Measurements from ENCODE around the gene QRSL1. TPM values are rescaled to one million over a fixed set of nuclear protein-coding genes. Genes with fewer than 3 reads are reported as not detected.

Gene QRSL1
- total RNA-seq, 1 experiment from 2014 or later, result 19.5 TPM

DNA sequence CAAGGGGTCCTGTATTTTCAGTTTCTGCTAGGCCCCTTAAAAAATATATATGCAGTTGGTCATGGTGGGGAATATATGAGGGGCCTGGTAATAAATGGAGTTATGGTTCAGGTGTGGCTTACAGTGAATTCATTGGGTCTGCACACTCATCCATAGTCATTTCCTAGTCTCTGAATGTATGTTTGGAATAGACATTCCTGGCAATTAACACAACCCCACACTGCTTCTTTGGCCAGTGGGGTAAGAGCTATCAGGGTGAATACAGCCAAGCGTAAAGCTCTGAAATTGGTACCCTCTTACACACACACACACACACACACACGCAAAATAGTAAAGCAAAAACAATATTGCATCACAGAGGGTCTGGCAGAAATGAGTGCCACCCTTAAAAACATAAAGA is 56.5 kb downstream of the QRSL1 start:
- H2AFZ ChIP-seq (ENCODE audit: low read length), result no peak overlapping the region
- no peak overlapping the region for H3K4me2 ChIP-seq (ENCODE audit: insufficient read depth, insufficient read length, low read length)
- H2BK20ac ChIP-seq (ENCODE audit: low read depth, low read length, poor library complexity, severe bottlenecking), result no peak overlapping the region
- DNase-seq, result no peak
- Mint-ChIP-seq H3K36me3 (ENCODE audit: insufficient read depth in 1 of 3, low read depth in 3 of 3) (no peaks in the 10 kb centered on the region), H3K27ac (no peak overlapping the region), H3K4me1 (peaks cover 13 to 23% of the 10 kb centered on the region in 2 experiments), H3K9me3 (peaks cover 0 to 3% of the 10 kb centered on the region in 2 experiments; a peak in 1 of 5 replicates), H3K27me3 (ENCODE audit: low read depth) (no peaks in the 10 kb centered on the region), H3K4me3 (no peak overlapping the region)
- 0 out of 2 replicates have a peak, but pooled peaks cover 3% of the 10 kb centered on the region for H3K4me1 ChIP-seq (ENCODE audit: insufficient read depth, low read length)
- H3K79me1 ChIP-seq (ENCODE audit: insufficient read depth, low read depth, low read length, poor library complexity, severe bottlenecking), result no peaks in the 10 kb centered on the region
- no peaks in the 10 kb centered on the region for H4K20me1 ChIP-seq (ENCODE audit: control insufficient read depth, insufficient read depth, insufficient read length)
- no peaks in the 10 kb centered on the region for H3K79me2 ChIP-seq (ENCODE audit: insufficient read depth, low read length)
- H3K18ac ChIP-seq (ENCODE audit: insufficient read length, low read depth, low read length), result no peak overlapping the region
- H2BK12ac ChIP-seq (ENCODE audit: insufficient read length, low read depth, low read length), result no peak overlapping the region
- H3K23me2 ChIP-seq (ENCODE audit: insufficient read length, low read depth, low read length, poor library complexity, severe bottlenecking), result no peaks in the 10 kb centered on the region
- H2BK120ac ChIP-seq (ENCODE audit: low read depth, low read length, poor library complexity, severe bottlenecking), result no peak overlapping the region
- no CpG with 5 or more reads among the region's 2 CpGs for WGBS (ENCODE audit: extremely low coverage, insufficient read length, low lambda C conversion rate)
- H2BK5ac ChIP-seq (ENCODE audit: insufficient read length, low read length), result no peak overlapping the region
- no peak overlapping the region for H3K9ac ChIP-seq (ENCODE audit: extremely low read depth, insufficient read length, low read length)
- no peak overlapping the region for H3K27ac ChIP-seq (ENCODE audit: insufficient read length, low read depth, low read length)
- H3K23ac ChIP-seq (ENCODE audit: insufficient read length, low read depth, low read length), result no peak overlapping the region
- TF ChIP-seq, protein P1, sequence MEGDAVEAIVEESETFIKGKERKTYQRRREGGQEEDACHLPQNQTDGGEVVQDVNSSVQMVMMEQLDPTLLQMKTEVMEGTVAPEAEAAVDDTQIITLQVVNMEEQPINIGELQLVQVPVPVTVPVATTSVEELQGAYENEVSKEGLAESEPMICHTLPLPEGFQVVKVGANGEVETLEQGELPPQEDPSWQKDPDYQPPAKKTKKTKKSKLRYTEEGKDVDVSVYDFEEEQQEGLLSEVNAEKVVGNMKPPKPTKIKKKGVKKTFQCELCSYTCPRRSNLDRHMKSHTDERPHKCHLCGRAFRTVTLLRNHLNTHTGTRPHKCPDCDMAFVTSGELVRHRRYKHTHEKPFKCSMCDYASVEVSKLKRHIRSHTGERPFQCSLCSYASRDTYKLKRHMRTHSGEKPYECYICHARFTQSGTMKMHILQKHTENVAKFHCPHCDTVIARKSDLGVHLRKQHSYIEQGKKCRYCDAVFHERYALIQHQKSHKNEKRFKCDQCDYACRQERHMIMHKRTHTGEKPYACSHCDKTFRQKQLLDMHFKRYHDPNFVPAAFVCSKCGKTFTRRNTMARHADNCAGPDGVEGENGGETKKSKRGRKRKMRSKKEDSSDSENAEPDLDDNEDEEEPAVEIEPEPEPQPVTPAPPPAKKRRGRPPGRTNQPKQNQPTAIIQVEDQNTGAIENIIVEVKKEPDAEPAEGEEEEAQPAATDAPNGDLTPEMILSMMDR (conservative IDR thresholded peaks at IDR 0.05), result no peak
- H4K5ac ChIP-seq (ENCODE audit: insufficient read length, low read depth, low read length), result no peak overlapping the region
- no peak overlapping the region for H3K56ac ChIP-seq (ENCODE audit: insufficient read length, low read depth, low read length)
- no peak overlapping the region for H2AK5ac ChIP-seq (ENCODE audit: insufficient read length, low read length)
- no peak overlapping the region for H2BK15ac ChIP-seq (ENCODE audit: low read depth, low read length)
- H4K8ac ChIP-seq (replicated peaks; ENCODE audit: insufficient read length, low read depth, low read length), result no peak overlapping the region
- no peak overlapping the region for H3K14ac ChIP-seq (ENCODE audit: insufficient read depth, low read length)
- H3K4ac ChIP-seq (ENCODE audit: low read depth, low read length), result no peak overlapping the region
- no peaks in the 10 kb centered on the region for H3K9me3 ChIP-seq (ENCODE audit: control insufficient read depth, low read depth, low read length)
- no peaks in the 10 kb centered on the region for H3K27me3 ChIP-seq (ENCODE audit: insufficient read depth, low read length)
- no peak overlapping the region for H3T11ph ChIP-seq (ENCODE audit: low read length)
- no peak overlapping the region for H4K91ac ChIP-seq (ENCODE audit: insufficient read length, low read depth, low read length)

All from H9 (cell line).